Measurements from ENCODE around the gene RASA2.
"Not testable (repeated sequence)": the region's sequence is repeated elsewhere in the genome, so short reads cannot be mapped to it uniquely, and the experiment has no call there.

RASA2 gene

DNA sequence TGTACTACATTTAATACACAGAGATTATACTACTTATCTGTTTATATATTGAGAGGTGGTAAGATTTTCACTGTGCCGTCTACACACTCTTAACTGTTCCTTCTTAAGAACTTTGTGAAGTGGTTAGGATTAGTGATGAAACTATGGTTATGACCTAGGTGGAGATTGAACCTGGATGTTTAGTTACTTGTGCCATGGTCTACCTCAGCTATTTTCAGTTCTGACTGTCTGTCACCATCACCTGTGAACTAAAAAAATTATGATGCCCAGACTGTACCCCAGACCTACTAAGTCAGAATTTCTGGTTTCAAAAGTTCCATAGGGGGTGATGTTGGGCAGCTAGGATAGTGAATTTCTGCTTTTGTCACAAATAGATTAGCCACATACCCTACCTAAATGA is 6.4 kb downstream of the RASA2 start:
- no peak for DNase-seq (ENCODE audit: low read depth in 2 of 3, low spot score in 1 of 3)

DNA sequence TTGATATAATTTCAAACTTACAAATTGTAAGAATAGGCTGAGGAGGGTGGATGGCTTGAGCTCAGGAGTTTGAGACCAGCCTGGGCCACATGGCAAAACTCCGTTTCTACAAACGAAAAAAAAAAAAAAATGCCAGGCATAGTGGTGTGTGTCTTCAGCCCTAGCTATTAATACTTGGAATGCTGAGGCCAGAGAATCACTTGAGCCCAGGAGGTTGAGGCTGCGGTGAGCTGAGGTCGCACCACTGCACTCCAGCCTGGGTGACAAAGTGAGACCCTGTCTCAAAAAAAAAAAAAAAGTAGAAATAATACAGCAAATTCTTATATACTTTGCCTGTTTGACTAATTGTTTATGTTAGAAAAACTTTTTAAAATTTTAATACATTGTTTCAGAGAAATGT is 10.8 kb downstream of the RASA2 start:
- not testable (repeated sequence) for DNase-seq (ENCODE audit: low read depth in 2 of 3, low spot score in 1 of 3)

DNA sequence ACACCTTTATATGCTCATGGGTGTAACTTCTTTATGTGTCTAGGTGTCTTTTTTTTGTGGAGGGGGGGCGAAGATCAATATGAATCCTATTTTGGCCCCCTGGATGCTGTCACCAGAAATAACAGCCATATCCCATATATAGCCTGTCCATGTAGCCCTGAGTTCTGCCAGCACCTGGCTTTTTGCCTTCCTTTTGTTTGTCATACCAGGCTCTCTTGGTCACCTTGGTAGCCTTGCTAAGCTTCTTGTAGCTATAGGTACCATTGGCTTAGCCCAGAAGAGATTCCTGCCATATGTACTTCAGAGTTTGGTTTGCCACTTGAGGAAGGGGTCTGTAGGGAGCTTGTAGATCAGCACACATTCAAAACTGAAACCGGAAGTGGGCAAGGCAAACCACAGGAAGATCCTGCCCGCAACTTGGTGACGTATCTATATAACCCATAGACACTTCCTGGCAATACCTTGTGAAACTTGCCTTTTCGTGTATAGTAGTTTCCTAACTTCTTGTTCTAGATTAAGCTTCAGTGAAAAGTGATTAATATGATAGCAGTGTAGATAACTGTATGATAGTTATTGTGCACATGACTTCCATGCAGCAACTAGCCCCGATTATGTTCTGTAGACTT is 11.9 kb downstream of the RASA2 start:
- DNase-seq (ENCODE audit: low read depth in 2 of 3, low spot score in 1 of 3): peak; percentile 71 to 81 (median 77)

DNA sequence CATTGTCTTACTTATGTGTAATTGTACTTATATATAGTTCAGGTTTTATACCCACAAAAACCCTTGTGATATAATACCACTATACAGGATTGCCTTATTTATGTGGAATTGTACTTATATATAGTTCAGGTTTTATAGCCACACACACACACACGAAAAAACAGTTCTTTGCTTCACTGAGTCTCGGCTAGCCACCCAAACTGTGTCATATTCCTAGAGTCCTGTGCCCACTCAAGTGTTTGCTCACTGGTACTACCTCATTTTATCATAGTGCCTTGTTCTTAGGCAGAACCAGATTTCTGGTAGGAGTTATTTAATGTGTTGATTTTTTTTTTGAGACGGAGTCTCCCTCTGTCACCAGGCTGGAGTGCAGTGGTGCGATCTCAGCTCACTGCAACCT is 12.5 kb downstream of the RASA2 start:
- DNase-seq (ENCODE audit: low read depth in 2 of 3, low spot score in 1 of 3): no peak

DNA sequence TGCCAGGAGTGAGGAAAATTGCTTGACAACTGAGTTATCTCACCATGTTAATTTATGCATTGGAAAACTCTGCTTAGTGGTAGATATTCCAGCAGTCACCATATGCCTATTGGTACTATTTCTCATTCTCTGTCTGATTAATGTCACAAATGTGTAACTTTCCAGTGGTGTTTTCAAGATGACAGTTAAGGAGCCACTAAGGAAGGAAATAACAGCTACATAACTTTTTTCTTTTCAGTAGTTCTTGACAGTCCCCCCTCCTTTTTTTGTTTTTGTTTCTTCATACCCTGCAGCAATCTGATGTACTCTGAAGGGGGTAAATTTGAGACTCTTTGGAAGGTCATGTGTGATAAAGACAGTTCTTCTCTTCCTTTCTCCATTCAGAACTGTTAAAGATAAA is 13.1 kb downstream of the RASA2 start:
- no peak for DNase-seq (ENCODE audit: low read depth in 2 of 3, low spot score in 1 of 3)

DNA sequence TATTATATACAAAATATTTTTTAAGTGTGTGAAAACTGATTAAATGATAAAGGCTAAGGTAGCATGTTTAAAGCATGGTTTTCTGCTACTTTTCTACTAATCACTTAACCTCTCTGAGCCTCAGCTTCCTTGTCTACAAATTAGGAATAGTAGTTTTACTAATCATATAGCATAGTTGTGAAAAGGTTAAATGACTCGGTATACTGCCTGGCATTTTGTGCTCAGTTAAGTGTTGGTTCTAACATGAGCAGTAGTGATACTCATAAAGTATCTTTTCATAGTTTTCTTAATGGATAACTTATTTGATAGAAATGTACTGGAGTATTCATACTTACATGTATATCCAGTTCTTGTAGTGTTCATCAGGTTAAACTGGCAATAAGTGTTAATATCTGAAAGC is 13.6 kb downstream of the RASA2 start:
- no peak for DNase-seq (ENCODE audit: low read depth in 2 of 3, low spot score in 1 of 3)

DNA sequence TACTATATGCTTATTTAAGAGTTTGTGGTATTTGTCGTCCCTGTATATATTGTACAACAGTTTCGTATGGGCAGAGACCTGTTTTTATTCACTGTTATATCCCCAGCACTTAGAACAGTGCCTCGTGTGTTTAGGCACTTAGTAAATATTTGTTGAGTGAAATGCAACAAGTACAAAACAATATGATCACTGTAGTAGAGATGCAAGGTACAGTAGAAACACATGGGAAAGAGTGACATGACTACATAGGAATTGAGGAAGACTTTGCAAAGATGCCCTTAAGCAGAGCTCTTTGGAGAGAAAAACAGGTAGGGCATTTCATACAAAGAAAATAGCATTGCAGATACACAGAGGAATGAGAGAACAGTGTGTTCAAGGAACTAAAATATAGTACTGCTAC is 18.3 kb downstream of the RASA2 start:
- DNase-seq (ENCODE audit: low read depth in 2 of 3, low spot score in 1 of 3): no peak

DNA sequence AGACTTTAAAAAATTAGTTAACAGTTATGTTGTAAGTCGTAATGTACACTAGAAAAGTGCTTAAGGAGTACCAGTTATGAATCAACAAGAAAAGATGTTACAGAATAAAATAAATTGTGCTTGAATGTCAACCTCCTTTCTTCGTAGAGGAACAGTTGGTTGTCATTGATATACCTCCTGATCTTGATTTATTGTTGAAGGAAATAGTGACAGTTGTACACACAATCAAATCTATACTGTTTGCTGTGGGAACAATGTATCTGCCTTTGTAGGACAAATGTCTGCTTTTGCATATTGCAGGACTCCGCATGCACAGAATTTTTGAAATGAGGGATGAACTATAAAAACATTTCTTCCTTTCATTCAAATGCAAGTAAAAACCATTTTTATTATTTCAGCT is 19.2 kb downstream of the RASA2 start:
- no peak for DNase-seq (ENCODE audit: low read depth in 2 of 3, low spot score in 1 of 3)

DNA sequence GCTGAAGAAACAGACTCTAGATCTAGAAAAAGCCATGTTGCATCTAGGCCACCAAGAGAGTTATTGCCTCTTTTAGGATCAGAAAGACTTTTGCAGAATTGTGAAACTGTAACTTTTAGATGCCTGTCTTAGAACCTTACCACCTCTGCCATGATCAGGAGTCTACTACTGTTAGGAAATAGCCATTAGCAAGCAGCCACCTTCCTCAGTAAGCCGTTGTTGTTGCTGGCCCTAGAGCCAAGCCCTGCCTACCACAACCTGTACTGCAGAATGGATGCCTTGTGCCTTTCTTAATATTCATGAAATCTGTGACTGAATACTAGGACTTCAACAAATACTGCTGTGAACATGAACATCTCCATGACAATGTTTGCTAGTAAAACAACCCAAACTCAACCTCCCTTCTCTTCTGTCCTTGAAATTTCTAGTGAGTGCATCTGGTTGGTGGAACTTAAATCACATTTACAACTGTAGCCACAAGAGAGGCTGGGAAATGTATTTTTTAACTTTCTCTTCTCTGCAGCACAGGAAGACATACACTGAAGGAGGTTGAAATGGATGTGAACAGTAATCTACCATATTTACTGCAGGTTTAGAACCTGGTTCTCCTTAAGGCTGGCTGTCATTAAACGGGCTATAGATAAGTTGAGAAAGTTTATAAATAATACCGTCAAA is 20.7 kb downstream of the RASA2 start:
- no peak for DNase-seq (ENCODE audit: low read depth in 2 of 3, low spot score in 1 of 3)

DNA sequence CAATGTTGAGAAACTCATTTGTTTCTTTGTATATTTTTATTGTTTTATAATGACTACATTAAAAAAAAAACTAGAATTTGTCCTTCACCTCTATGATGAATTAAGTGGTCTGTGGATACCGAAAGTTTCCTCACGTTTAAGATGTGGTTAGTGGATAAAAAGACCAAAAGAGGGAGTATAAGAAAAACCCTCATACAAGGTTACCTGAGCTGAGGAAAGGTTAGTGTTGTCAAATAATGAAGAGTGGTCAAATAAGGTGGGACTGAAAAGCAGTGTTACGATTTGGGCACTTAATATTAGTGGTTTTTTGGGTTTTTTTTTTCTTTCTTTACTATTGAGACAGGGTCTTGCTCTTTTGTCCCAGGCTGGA is 21.2 kb downstream of the RASA2 start:
- no peak for DNase-seq (ENCODE audit: low read depth in 2 of 3, low spot score in 1 of 3)

DNA sequence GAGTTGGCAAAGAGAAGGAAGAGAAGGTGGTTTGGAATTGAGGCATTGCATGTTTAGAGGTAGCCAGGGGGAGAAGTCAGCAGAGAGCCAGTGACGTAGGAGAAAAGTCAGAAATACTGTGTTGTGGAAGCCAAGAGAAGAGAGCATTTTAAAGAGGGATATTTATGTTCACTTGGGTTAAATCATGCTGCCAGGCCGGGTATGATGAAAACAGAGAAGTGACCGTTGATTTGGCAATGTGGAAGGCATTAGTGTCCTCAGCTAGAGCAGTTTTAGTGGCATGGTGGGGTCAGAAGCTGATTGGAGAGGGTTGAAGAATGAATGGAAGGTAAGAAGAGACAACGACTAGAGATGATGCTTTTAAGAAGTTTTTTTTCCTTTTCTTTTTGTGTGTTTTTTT is 24.5 kb downstream of the RASA2 start:
- DNase-seq (ENCODE audit: low read depth in 2 of 3, low spot score in 1 of 3): no peak

DNA sequence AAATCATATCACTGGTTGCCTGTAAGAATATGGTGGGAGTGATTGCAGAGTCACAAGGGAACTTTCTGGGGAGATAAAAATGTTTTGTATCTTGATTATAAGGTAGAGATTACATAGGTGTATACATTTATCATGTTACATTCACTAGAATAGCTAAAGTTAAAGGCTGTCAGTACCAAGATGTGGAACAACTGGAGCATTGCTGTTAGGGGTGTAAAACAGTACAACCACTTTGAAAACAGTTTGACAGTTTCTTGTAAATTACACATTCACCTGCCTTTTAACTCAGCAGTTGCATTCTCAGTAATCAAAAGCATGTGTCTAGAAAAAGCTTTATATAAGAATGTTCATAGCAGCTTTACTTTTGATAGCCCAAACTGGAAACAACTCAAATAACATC is 27.6 kb downstream of the RASA2 start:
- DNase-seq (ENCODE audit: low read depth in 2 of 3, low spot score in 1 of 3): no peak

DNA sequence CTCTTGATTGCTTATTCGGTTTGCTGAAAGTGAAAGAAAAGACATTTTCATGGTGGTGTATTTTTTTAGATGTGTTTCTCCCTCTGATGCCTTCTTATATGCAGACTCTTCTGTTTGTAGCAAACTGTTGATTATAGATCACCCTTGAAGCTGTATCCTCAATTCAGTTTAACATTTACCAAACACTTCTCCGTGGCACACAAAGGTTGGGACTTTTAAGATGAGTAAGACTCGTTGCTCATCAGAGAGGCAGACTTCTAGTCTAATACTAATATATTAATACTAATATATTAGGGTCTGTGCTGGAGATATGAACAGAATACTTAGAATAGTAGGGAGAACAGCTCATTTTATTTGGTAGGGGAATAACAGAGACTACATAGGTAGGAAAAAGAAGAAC is 32.8 kb downstream of the RASA2 start:
- DNase-seq (ENCODE audit: low read depth in 2 of 3, low spot score in 1 of 3): no peak

DNA sequence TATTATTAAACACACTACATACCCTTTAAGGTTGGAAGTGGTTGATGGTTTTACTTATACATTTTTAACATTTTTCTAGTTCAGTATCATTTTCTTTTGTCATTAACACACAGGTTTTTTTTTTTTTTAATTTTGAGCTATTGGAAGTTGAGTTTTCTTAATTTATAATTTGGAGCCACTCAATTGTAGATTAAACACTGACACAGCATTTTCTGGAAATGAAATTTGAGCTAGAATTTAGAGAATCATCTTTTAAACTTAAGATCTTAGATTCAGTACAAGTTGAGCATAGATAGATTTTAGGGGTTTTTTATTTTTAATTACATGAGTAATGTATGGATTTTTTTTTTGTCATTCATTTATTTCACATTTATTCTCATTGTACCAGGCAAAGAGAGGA is 35.0 kb downstream of the RASA2 start:
- no peak for DNase-seq (ENCODE audit: low read depth in 2 of 3, low spot score in 1 of 3)

DNA sequence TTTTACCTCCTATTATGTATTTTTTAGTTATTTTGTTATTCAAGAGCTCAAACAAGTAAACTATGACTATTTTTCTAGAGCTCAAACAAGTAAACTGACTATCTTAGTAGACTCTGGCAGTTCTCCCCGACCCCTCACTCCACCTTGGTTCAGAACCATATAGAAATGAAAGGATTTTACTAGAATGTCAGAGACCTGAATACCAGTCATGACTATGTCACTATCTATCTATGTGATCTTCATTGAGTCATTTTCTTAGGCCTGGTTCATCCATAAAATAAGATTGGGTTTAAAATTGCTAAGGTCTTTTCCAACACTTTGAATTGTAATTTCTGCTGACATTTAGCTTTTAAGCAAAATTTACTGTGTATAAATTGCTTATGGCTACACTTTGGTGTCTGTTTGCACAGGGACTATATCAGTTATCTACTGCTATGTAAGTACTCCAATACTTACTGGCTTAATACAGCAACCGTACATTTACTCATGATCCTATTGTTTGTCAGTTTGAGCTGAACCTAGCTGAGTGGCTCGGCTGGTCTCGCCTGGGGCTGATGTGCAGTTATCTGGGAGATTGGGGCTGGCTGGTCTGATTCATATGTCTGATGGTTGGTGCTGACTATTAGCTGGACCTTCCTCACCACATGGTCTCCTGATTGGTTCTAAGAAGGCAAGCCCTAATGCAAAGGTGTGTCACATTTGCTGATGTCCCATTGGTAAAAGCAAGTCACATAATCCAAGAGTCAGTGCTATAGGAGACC is 37.0 kb downstream of the RASA2 start:
- no peak for DNase-seq (ENCODE audit: low read depth in 2 of 3, low spot score in 1 of 3)

DNA sequence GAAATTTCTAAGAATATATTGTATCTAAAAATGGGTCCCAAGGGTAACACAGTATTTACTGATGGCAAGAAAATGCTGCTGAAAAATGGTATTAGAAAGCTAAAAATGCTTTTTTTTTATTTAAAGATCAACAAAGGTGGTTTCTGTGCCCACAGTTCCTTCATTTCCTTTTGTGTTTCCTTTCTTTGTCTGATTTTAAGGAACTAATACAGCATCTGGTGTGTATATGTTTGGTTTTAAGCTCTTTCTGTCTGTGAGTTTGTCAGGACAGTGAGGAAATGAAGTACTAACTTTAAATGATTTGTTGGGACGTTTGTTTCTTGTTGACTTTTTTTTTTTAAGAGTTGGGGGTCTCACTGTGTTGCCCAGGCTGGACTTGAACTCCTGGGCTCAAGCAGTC is 38.2 kb downstream of the RASA2 start:
- no peak for DNase-seq (ENCODE audit: low read depth in 2 of 3, low spot score in 1 of 3)

DNA sequence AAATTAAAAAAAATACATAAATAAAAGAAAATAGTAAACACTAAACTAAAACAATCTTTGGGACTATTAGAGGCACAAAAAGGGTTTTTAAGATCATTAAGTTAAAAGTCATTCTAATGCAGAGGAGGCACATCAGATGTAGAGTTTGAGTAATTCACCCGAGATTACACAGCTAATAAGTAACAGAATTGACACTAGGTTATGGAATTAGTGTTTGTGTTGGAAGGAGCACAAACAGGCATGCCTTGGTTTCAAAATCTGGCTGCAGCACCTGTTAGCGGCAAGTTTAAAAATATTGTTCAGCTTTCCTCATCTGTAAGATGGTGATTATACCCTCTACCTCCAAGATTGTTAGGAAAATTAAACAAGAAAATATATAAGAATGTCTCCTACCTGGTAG is 39.0 kb downstream of the RASA2 start:
- no peak for DNase-seq (ENCODE audit: low read depth in 2 of 3, low spot score in 1 of 3)

DNA sequence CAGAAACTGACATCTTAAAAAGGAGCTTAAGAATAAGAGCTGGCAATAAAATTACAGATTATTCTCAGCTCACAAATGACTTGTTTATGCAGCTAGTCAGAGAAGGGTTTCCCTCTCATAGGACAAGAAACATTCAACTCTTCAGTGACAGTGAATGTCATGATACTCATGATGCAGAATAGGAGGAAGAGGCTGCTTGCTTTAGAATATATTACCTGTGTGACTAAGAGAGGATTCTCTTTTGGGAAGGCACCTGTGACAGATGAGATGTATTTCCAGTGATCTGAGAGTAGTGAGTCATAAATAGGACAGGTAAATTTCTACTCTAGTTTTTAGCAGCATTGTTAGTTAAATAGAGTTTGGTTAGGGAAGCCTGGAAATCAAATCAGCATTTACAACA is 39.9 kb downstream of the RASA2 start:
- DNase-seq (ENCODE audit: low read depth in 2 of 3, low spot score in 1 of 3): no peak

DNA sequence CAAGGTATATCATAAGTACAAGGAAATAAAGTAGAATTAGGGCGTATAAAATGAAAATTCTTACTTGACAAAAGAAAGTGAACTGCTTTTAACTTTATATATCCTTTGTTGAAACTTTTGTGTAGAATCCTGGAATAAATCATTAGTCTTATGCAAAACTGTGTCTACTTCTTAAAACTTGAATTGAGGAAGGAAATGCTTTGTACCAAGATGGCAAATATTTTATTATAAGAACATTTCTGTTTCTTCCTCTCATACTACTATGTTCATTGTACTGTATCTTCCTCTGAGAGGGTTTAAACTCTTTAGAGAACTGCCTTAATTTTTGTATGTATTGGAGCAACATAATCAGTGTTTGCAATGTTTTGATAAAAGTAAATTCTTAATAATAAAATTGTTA is 42.0 kb downstream of the RASA2 start:
- no peak for DNase-seq (ENCODE audit: low read depth in 2 of 3, low spot score in 1 of 3)

DNA sequence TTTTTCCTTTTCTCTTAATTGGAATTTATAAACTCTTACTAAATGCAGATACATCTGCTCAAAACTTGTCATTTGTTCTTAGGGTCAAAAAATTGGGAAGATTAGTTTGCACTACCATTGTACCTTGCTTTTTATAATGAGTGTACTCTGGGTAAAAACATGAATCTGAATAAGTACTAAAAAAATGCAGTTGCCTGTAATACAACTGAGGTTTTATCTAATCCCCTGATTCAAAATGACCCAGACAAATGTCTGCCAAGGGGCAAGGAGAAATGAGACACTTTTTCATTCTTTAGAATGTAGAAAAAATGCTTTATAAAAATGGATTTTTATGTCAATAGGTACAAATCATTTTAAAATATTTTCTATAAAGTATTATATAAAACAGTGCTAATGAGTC is 42.4 kb downstream of the RASA2 start:
- DNase-seq (ENCODE audit: low read depth in 2 of 3, low spot score in 1 of 3): no peak

DNA sequence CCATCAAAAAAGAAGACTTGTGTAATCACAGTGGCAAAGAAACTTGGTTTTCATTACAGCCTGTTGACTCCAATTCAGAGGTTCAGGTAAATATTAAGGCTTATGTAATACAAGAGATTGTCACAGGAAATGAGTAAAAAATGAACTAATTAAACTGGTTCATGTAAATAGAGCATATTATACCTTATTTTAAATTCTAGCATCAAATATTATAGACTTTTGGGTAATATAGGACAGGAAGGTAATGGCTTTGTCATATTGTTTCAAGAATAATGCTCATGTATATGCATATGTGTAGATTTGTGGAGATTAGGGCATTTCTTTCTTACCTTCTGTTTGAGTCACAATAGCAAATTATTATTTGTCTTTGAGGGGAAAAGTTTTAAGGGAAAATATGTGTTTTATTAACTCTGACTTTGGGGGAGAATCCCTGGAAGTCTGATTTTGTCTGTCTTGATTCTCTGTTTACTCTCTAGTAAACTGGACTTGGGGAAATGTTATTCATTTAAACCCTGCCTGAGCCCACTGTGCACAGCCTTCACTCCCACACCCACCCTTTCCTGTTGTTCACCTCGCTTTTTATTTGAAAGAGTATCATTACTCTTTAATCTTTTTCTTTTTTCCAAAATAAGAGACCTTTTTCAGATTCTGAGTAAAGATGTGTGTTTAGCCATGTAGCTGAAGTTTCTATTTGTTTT is 43.0 kb downstream of the RASA2 start:
- DNase-seq (ENCODE audit: low read depth in 2 of 3, low spot score in 1 of 3): no peak

DNA sequence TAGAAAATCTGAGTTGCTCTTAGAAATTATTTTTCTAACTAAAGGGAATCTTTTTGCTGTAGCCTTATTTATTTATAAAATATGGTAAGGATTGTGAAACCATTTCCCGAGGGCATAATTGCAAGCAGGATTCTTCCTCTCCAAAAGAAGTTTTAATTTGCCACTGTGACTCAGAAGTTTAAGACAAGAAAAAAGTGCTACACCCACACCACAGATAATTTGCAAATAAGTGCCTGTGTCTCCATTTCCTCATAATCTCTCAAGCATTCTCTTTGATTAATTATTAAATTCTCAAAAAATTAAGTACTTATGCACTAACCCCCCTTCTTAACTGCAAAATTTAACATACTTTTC is 43.6 kb downstream of the RASA2 start:
- no peak for DNase-seq (ENCODE audit: low read depth in 2 of 3, low spot score in 1 of 3)
